ENCODE measurements around the gene RERE. TPM values are rescaled to one million over a fixed set of nuclear protein-coding genes. Genes with fewer than 3 reads are reported as not detected.

RERE gene
- total and polyA plus RNA-seq, 2 experiments from 2014 or later = 148 to 170 TPM

- H3K27ac Mint-ChIP-seq = no peak overlapping the region
- H3K9me2 ChIP-seq (ENCODE audit: insufficient read depth) = no peaks in the 10 kb centered on the region
- peaks cover 100% of the 10 kb centered on the region for H3K79me2 ChIP-seq (replicated peaks; ENCODE audit: insufficient read depth)
- H3F3A ChIP-seq (replicated peaks; ENCODE audit: low read depth) = no peaks in the 10 kb centered on the region
- no peak overlapping the region for H3K4me3 Mint-ChIP-seq
- no peak for TF ChIP-seq CREB1 (CRISPR knock-in tag; IDR thresholded peaks at IDR 0.05; ENCODE audit: low read depth)
- H2AFZ ChIP-seq = no peak overlapping the region
- H3K36me3 ChIP-seq (ENCODE audit: insufficient read depth) = no peaks in the 10 kb centered on the region
- ATAC-seq = no peak
- peaks cover 73% of the 10 kb centered on the region for H3K4me1 ChIP-seq (ENCODE audit: insufficient read depth)
- H3K27ac ChIP-seq (ENCODE audit: low read depth) = no peak overlapping the region; the same call in 1 of the 2 replicates
- H3K27me3 Mint-ChIP-seq (ENCODE audit: insufficient read depth, low read depth, poor library complexity) = peaks cover 1% of the 10 kb centered on the region
- H3K4me2 ChIP-seq = peak overlapping the region; percentile 61
- no peaks in the 10 kb centered on the region for H3K27me3 ChIP-seq (ENCODE audit: insufficient read depth)
- no peaks in the 10 kb centered on the region for H3K36me3 Mint-ChIP-seq (ENCODE audit: low read depth)
- peaks cover 83% of the 10 kb centered on the region for H4K20me1 ChIP-seq (replicated peaks; ENCODE audit: insufficient read depth)
- H3K4me3 ChIP-seq = peak overlapping the region; percentile 14; the same call in 1 of the 2 replicates
- no peaks in the 10 kb centered on the region for H3K9me3 Mint-ChIP-seq
- H3K4me1 Mint-ChIP-seq = peaks cover 38% of the 10 kb centered on the region
- DNase-seq (ENCODE audit: low spot score) = no peak
Measured at GRCh38 chr1:8666389-8667167, 150.9 kb downstream of the RERE start.

GRCh38 chr1:8665833-8666232, 151.6 kb downstream of the RERE start:
- Histone ChIP-seq H3K79me2 (replicated peaks; ENCODE audit: insufficient read depth) (peaks cover 100% of the 10 kb centered on the region), H3K27me3 (ENCODE audit: insufficient read depth) (no peaks in the 10 kb centered on the region), H3F3A (replicated peaks; ENCODE audit: low read depth) (no peaks in the 10 kb centered on the region), H3K4me2 (peak overlapping the region; percentile 61), H4K20me1 (replicated peaks; ENCODE audit: insufficient read depth) (peaks cover 87% of the 10 kb centered on the region), H3K4me3 (peak overlapping the region; percentile 14; the same call in 1 of the 2 replicates), H3K9me2 (ENCODE audit: insufficient read depth) (no peaks in the 10 kb centered on the region), H3K27ac (ENCODE audit: low read depth) (no peak overlapping the region), H3K36me3 (ENCODE audit: insufficient read depth) (no peaks in the 10 kb centered on the region), H3K4me1 (ENCODE audit: insufficient read depth) (peaks cover 78% of the 10 kb centered on the region), H2AFZ (no peak overlapping the region)
- H3K36me3 Mint-ChIP-seq (ENCODE audit: low read depth) = no peaks in the 10 kb centered on the region
- H3K9me3 Mint-ChIP-seq = no peaks in the 10 kb centered on the region
- no peak overlapping the region for H3K27ac Mint-ChIP-seq
- H3K27me3 Mint-ChIP-seq (ENCODE audit: insufficient read depth, low read depth, poor library complexity) = peaks cover 1% of the 10 kb centered on the region
- H3K4me3 Mint-ChIP-seq = no peak overlapping the region
- H3K4me1 Mint-ChIP-seq = peaks cover 31% of the 10 kb centered on the region
- peak; percentile 10; the same call in 1 of the 3 replicates for ATAC-seq
- no peak for DNase-seq (ENCODE audit: low spot score)
- TF ChIP-seq POLR2AphosphoS5 (IDR thresholded peaks at IDR 0.05; ENCODE audit: low read depth) = no peak
- TF ChIP-seq ZNF331 (CRISPR knock-in tag; IDR thresholded peaks at IDR 0.05; ENCODE audit: low read depth) = no peak
- TF ChIP-seq JUNB (IDR thresholded peaks at IDR 0.05; ENCODE audit: unreplicated experiment) = no peak
- TF ChIP-seq EZH2 (IDR thresholded peaks at IDR 0.05; ENCODE audit: low read depth, unreplicated experiment) = no peak
- TF ChIP-seq ZNF462 (CRISPR knock-in tag; IDR thresholded peaks at IDR 0.05) = no peak
- no peak for TF ChIP-seq CREB1 (CRISPR knock-in tag; IDR thresholded peaks at IDR 0.05; ENCODE audit: low read depth)
- no peak for TF ChIP-seq REST (IDR thresholded peaks at IDR 0.05; ENCODE audit: unreplicated experiment)
- TF ChIP-seq, protein P1, sequence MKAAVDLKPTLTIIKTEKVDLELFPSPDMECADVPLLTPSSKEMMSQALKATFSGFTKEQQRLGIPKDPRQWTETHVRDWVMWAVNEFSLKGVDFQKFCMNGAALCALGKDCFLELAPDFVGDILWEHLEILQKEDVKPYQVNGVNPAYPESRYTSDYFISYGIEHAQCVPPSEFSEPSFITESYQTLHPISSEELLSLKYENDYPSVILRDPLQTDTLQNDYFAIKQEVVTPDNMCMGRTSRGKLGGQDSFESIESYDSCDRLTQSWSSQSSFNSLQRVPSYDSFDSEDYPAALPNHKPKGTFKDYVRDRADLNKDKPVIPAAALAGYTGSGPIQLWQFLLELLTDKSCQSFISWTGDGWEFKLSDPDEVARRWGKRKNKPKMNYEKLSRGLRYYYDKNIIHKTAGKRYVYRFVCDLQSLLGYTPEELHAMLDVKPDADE (IDR thresholded peaks at IDR 0.05) = no peak
- TF ChIP-seq ZNF114 (CRISPR knock-in tag; IDR thresholded peaks at IDR 0.05) = no peak
